PC-9 (cell line): Measurements from ENCODE around the gene PEG3.

Source experiments
- CTCF ChIP-seq: fragments of 200-600 bp; sonication (generic); conservative IDR thresholded peaks from 2 replicates; pipeline ENCODE4 v1.6.1; 2017; ENCODE audit warnings: mixed run types, antibody characterized with exemption, mild to moderate bottlenecking, moderate library complexity
- EZH2 ChIP-seq: fragments of 200-600 bp; sonication (generic); IDR thresholded peaks from 2 replicates; pipeline ENCODE4 v1.8.0; 2017; ENCODE audit warnings: antibody characterized with exemption, low read depth

- no peak for TF ChIP-seq CTCF
- no peak for TF ChIP-seq EZH2
Observed at GRCh38 chr19:56885173-56885985, 44.9 kb upstream of the PEG3 start.
